ENCODE data around the gene IMPA2.
"Not testable (repeated sequence)": the region's sequence is repeated elsewhere in the genome, so short reads cannot be mapped to it uniquely, and the experiment has no call there.

IMPA2 gene

GRCh38 chr18:11963991-11964484 is 17.3 kb upstream of the IMPA2 start:
- no peak for DNase-seq

GRCh38 chr18:11969904-11970835 is 11.1 kb upstream of the IMPA2 start:
- DNase-seq = no peak

- DNase-seq = not testable (repeated sequence)
Observed at GRCh38 chr18:11970836-11971226, 10.5 kb upstream of the IMPA2 start.

GRCh38 chr18:11972371-11973174 is 8.7 kb upstream of the IMPA2 start:
- no peak for DNase-seq

- peak; percentile 20 for DNase-seq
Observed at GRCh38 chr18:11974741-11975325, 6.5 kb upstream of the IMPA2 start.

GRCh38 chr18:11975723-11976122 is 5.6 kb upstream of the IMPA2 start:
- no peak for DNase-seq

GRCh38 chr18:11976315-11977152 is 4.8 kb upstream of the IMPA2 start:
- no peak for DNase-seq

- no peak for DNase-seq
Observed at GRCh38 chr18:11977153-11977466, 4.2 kb upstream of the IMPA2 start.

- no peak for DNase-seq
Observed at GRCh38 chr18:11978956-11979355, 2.4 kb upstream of the IMPA2 start.

GRCh38 chr18:11980163-11980493 is 1.2 kb upstream of the IMPA2 start:
- DNase-seq = no peak

GRCh38 chr18:11980494-11981191 is 664 bp upstream of the IMPA2 start:
- DNase-seq = no peak

- peak; percentile 73 for DNase-seq
Observed at GRCh38 chr18:11981543-11982366, 448 bp downstream of the IMPA2 start.

- DNase-seq = no peak
Observed at GRCh38 chr18:11982981-11983380, 1.7 kb downstream of the IMPA2 start.

GRCh38 chr18:11983592-11983991 is 2.3 kb downstream of the IMPA2 start:
- DNase-seq = no peak

- no peak for DNase-seq
Observed at GRCh38 chr18:11984091-11984490, 2.8 kb downstream of the IMPA2 start.

- no peak for DNase-seq
Observed at GRCh38 chr18:11985586-11985985, 4.3 kb downstream of the IMPA2 start.

GRCh38 chr18:11986061-11986460 is 4.8 kb downstream of the IMPA2 start:
- DNase-seq = no peak

GRCh38 chr18:11987527-11987926 is 6.2 kb downstream of the IMPA2 start:
- no peak for DNase-seq

GRCh38 chr18:11989174-11989573 is 7.9 kb downstream of the IMPA2 start:
- no peak for DNase-seq

GRCh38 chr18:11989966-11990380 is 8.7 kb downstream of the IMPA2 start:
- DNase-seq = no peak

- no peak for DNase-seq
Observed at GRCh38 chr18:11990539-11990938, 9.2 kb downstream of the IMPA2 start.
